ENCODE results near the gene SLC12A8.

GRCh38 chr3:125132815-125133214 lies 79.7 kb downstream of the SLC12A8 start:
- TF ChIP-seq CTCF (IDR thresholded peaks at IDR 0.05 in 8 of 11, conservative IDR thresholded peaks at IDR 0.05 in 3 of 11) = no peak
- TF ChIP-seq POLR2AphosphoS5 (IDR thresholded peaks at IDR 0.05) = no peak
